ENCODE results near the gene MFSD6. TPM values are rescaled to one million over a fixed set of nuclear protein-coding genes. Genes with fewer than 3 reads are reported as not detected.

The MFSD6 gene
- total and polyA plus RNA-seq, 2 of the 8 experiments (the other 6 are each of a cell fraction or from before 2014, with no cell fraction given), result 1.8 to 5.1 TPM

DNA sequence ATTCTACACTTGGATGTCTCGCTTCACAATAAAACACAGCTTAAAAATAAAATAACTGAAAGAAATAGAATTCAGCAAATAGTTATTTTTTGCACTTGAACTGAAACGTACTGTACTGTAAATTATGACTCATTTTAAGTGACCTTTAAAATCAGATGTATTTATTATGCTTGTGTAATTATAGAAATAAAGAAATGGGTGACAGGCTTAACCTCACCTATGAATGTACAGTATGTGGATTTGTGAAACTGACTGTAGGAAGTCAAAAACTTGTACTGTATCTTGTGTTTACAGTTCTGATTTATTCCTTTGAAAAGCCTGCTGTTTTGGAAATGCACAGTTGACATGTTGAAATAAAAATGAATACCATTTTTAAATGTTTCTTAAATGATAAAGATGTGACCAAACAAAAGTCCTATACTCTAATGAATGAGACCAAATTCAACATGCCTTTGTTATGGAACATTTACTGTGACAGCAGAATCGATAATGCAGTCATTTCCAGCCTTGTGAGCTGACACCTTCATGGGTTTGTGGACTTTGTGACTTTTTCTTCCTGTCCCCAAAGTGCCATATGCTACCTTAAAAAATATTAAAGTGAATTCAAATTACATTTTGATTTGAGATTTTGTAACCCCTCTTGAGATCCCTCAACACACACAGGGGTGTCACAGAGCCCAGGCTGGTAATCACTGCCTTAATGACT, 93.7 kb downstream of the MFSD6 start:
- FAIRE-seq (no peak), DNase-seq (ENCODE audit: low read depth in 1 of 2, low spot score in 2 of 2) (no peak)
- TF ChIP-seq EP300 (IDR thresholded peaks at IDR 0.05; ENCODE audit: borderline replicate concordance in 1 of 2, low read depth in 2 of 2, low read length in 2 of 2), result no peak

More for the DNA sequence above, 93.7 kb downstream of the MFSD6 start:
- Histone ChIP-seq H3K79me1 (ENCODE audit: low read depth, low read length) (no peaks in the 10 kb centered on the region), H3K14ac (ENCODE audit: insufficient read length) (no peak overlapping the region), H3K56ac (replicated peaks; ENCODE audit: insufficient read length, low read depth, low read length) (no peak overlapping the region), H3K4ac (replicated peaks; ENCODE audit: insufficient read length, low read depth, low read length) (no peak overlapping the region), H3K4me1 (replicated peaks in 1 of 4; ENCODE audit: control insufficient read depth in 3 of 4, insufficient read depth in 4 of 4, low read length in 3 of 4) (peaks cover 0 to 1% (median 0%) of the 10 kb centered on the region in 4 experiments; a peak in 1 of 7 replicates), H2AFZ (ENCODE audit: low read length) (no peak overlapping the region), H4K5ac (ENCODE audit: insufficient read length, low read depth, low read length) (no peak overlapping the region), H2BK120ac (replicated peaks; ENCODE audit: low read depth, low read length) (no peak overlapping the region), H3K9ac (replicated peaks in 1 of 4; ENCODE audit: extremely low read depth in 1 of 4, low read depth in 3 of 4, low read length in 3 of 4) (no peak overlapping the region), H2BK20ac (ENCODE audit: low read length) (no peak overlapping the region), H3K18ac (ENCODE audit: extremely low read depth, low read length) (no peak overlapping the region), H3K23ac (ENCODE audit: insufficient read length) (no peak overlapping the region), H3K23me2 (ENCODE audit: low read depth, low read length) (no peaks in the 10 kb centered on the region), H3K36me3 (ENCODE audit: control insufficient read depth in 2 of 4, insufficient read depth in 4 of 4, low read length in 3 of 4) (no peaks in the 10 kb centered on the region; a peak in 1 of 8 replicates), H4K20me1 (replicated peaks in 1 of 2; ENCODE audit: control insufficient read depth in 1 of 2, insufficient read depth in 2 of 2, low read length in 2 of 2) (no peaks in the 10 kb centered on the region), H4K8ac (ENCODE audit: extremely low read depth, insufficient read depth, low read length) (no peak overlapping the region), H3K27me3 (replicated peaks in 1 of 4; ENCODE audit: control insufficient read depth in 3 of 4, extremely low read depth in 1 of 4, insufficient read depth in 3 of 4, low read length in 3 of 4) (no peaks in the 10 kb centered on the region), H4K91ac (replicated peaks; ENCODE audit: insufficient read length, low read length) (no peak overlapping the region), H3K27ac (ENCODE audit: low read depth, low read length) (no peak overlapping the region), H2BK5ac (ENCODE audit: low read depth, low read length) (no peak overlapping the region), H2BK12ac (ENCODE audit: low read depth, low read length) (no peak overlapping the region), H3K79me2 (ENCODE audit: control insufficient read depth in 1 of 2, insufficient read depth in 2 of 2, low read length in 2 of 2) (no peaks in the 10 kb centered on the region), H3K9me3 (ENCODE audit: insufficient read depth in 2 of 2, low read depth in 1 of 2, low read length in 1 of 2) (no peaks in the 10 kb centered on the region), H3K4me3 (ENCODE audit: extremely low read depth in 1 of 4, insufficient read depth in 2 of 4, low read depth in 3 of 4, low read length in 4 of 4) (no peak overlapping the region), H2AK5ac (ENCODE audit: low read depth, low read length) (no peak overlapping the region), H3K4me2 (ENCODE audit: insufficient read depth in 1 of 2, low read depth in 2 of 2, low read length in 2 of 2) (no peak overlapping the region), H2BK15ac (ENCODE audit: low read length) (no peak overlapping the region)
- ChIA-PET CTCF (ENCODE audit: partially characterized antibody) (interaction anchor here (0.8 to 1.7 kb wide), 4 partner anchors 9 to 92 kb away, joined by 3 to 7 read pairs (median 4); no protein-coding TSS in a partner anchor), POLR2A (ENCODE audit: partially characterized antibody) (interaction anchor here (1.9 kb wide), 1 partner anchor 33 kb away, joined by 5 read pairs; the partner anchor contains the start of gene NEMP2)
- WGBS, 2 experiments (ENCODE audit: extremely low coverage in 1 of 2, insufficient coverage in 1 of 2, insufficient read length in 1 of 2, insufficient replicate concordance in 2 of 2, low coverage in 1 of 2, low lambda C conversion rate in 2 of 2, missing lambda C conversion rate in 1 of 2), result 92% methylated on average over 3 of the region's 3 CpGs; no CpG with 5 or more reads in 1 of the 2 experiments
